Neural cell (in vitro differentiated cells): ENCODE results near the gene TSPEAR.

Experiments used
- EP300 ChIP-seq: fragments of 450-650 bp; conservative IDR thresholded peaks from 2 replicates; pipeline ENCODE4 v1.6.1; 2014; ENCODE audit warnings: antibody characterized with exemption, mild to moderate bottlenecking, moderate library complexity; ENCODE audit not compliant: poor library complexity, severe bottlenecking
- EZH2 ChIP-seq: fragments of 200-600, 300-800 bp; shearing (Covaris generic), sonication (generic); IDR thresholded peaks from 2 replicates; pipeline ENCODE4 v1.6.1; 2014; ENCODE audit warnings: antibody characterized with exemption, low read length, borderline replicate concordance, mild to moderate bottlenecking; ENCODE audit not compliant: insufficient read depth, poor library complexity, severe bottlenecking
- MXI1 ChIP-seq: fragments of 450-650 bp; conservative IDR thresholded peaks from 2 replicates; pipeline ENCODE4 v1.6.1; 2014; ENCODE audit warnings: antibody characterized with exemption, mild to moderate bottlenecking; ENCODE audit not compliant: poor library complexity, severe bottlenecking
- POLR2AphosphoS5 ChIP-seq: IDR thresholded peaks from 2 replicates; pipeline ENCODE4 v1.6.1; 2012
- RAD21 ChIP-seq: fragments of 450-650 bp; conservative IDR thresholded peaks from 2 replicates; pipeline ENCODE4 v1.6.1; 2014; ENCODE audit warnings: antibody characterized with exemption, mild to moderate bottlenecking, moderate library complexity
- SMC3 ChIP-seq: fragments of 450-650 bp; conservative IDR thresholded peaks from 2 replicates; pipeline ENCODE4 v1.6.1; 2014; ENCODE audit warnings: antibody characterized with exemption, mild to moderate bottlenecking, moderate library complexity; ENCODE audit not compliant: poor library complexity
- TAF1 ChIP-seq: IDR thresholded peaks from 2 replicates; pipeline ENCODE4 v1.6.1; 2012; ENCODE audit warnings: low read depth
- TF ChIP-seq, protein P1 (sequence below): fragments of 450-650 bp; IDR thresholded peaks from 2 replicates; pipeline ENCODE4 v1.5.1; 2014; ENCODE audit warnings: antibody characterized with exemption, mild to moderate bottlenecking, moderate library complexity; ENCODE audit not compliant: poor library complexity, severe bottlenecking
- TF ChIP-seq, protein P2 (sequence below): IDR thresholded peaks from 2 replicates; pipeline ENCODE4 v1.6.1; 2012; ENCODE audit warnings: borderline replicate concordance

DNA sequence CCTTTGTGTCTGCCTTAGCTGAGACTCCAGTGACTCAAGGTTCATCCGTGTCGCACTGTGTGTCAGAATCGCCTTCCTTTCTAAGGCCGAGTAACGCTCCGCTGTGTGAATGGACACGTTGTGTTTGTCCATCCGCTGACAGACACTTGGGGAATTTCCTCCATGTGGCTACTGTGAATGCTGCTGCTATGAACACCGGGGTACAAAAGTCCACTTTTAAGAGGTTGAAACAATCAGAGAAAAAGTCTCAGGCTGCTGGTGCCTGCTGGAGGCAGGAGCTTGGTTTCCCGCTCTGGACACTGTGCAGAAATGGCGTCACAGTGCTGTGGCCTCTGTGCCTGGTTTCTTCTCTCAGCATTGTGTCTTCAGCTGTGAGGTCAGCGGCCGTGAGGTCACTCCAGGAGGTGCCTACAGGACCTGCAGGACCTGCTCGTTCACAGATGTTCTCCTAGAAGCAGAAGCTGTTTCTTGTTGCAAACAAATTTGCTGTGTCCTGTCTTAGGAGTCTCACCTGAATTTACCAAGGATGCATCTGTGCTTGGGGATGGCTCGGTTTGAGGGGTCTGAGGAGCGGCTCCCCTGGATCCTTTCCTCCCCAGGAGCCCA lies 205.6 kb downstream of the TSPEAR start:
- no peak for TF ChIP-seq EP300
- TF ChIP-seq POLR2AphosphoS5 = no peak
- TF ChIP-seq, protein P1, sequence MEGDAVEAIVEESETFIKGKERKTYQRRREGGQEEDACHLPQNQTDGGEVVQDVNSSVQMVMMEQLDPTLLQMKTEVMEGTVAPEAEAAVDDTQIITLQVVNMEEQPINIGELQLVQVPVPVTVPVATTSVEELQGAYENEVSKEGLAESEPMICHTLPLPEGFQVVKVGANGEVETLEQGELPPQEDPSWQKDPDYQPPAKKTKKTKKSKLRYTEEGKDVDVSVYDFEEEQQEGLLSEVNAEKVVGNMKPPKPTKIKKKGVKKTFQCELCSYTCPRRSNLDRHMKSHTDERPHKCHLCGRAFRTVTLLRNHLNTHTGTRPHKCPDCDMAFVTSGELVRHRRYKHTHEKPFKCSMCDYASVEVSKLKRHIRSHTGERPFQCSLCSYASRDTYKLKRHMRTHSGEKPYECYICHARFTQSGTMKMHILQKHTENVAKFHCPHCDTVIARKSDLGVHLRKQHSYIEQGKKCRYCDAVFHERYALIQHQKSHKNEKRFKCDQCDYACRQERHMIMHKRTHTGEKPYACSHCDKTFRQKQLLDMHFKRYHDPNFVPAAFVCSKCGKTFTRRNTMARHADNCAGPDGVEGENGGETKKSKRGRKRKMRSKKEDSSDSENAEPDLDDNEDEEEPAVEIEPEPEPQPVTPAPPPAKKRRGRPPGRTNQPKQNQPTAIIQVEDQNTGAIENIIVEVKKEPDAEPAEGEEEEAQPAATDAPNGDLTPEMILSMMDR = no peak
- TF ChIP-seq TAF1 = no peak
- TF ChIP-seq RAD21 = no peak
- TF ChIP-seq, protein P2, sequence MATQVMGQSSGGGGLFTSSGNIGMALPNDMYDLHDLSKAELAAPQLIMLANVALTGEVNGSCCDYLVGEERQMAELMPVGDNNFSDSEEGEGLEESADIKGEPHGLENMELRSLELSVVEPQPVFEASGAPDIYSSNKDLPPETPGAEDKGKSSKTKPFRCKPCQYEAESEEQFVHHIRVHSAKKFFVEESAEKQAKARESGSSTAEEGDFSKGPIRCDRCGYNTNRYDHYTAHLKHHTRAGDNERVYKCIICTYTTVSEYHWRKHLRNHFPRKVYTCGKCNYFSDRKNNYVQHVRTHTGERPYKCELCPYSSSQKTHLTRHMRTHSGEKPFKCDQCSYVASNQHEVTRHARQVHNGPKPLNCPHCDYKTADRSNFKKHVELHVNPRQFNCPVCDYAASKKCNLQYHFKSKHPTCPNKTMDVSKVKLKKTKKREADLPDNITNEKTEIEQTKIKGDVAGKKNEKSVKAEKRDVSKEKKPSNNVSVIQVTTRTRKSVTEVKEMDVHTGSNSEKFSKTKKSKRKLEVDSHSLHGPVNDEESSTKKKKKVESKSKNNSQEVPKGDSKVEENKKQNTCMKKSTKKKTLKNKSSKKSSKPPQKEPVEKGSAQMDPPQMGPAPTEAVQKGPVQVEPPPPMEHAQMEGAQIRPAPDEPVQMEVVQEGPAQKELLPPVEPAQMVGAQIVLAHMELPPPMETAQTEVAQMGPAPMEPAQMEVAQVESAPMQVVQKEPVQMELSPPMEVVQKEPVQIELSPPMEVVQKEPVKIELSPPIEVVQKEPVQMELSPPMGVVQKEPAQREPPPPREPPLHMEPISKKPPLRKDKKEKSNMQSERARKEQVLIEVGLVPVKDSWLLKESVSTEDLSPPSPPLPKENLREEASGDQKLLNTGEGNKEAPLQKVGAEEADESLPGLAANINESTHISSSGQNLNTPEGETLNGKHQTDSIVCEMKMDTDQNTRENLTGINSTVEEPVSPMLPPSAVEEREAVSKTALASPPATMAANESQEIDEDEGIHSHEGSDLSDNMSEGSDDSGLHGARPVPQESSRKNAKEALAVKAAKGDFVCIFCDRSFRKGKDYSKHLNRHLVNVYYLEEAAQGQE = no peak
- TF ChIP-seq MXI1 = no peak
- TF ChIP-seq EZH2 = no peak
- no peak for TF ChIP-seq SMC3
